ENCODE data around the gene ABCA2. TPM values are rescaled to one million over a fixed set of nuclear protein-coding genes. Genes with fewer than 3 reads are reported as not detected.
A peak's percentile ranks its signal among the peaks of the same experiment; 100 is the strongest.

ABCA2 gene
- total RNA-seq, 1 experiment from 2014 or later = 22.4 TPM

- no peak overlapping the region for H3K23ac ChIP-seq (ENCODE audit: insufficient read length, low read depth, low read length)
- H3K79me2 ChIP-seq (ENCODE audit: insufficient read depth, low read length) = no peaks in the 10 kb centered on the region
- H3K9me3 ChIP-seq (ENCODE audit: control insufficient read depth, low read depth, low read length) = no peaks in the 10 kb centered on the region
- H3K18ac ChIP-seq (ENCODE audit: insufficient read length, low read depth, low read length) = no peak overlapping the region
- no peak overlapping the region for H4K5ac ChIP-seq (ENCODE audit: insufficient read length, low read depth, low read length)
- no peaks in the 10 kb centered on the region for H4K20me1 ChIP-seq (ENCODE audit: control insufficient read depth, insufficient read depth, insufficient read length)
- H3K23me2 ChIP-seq (ENCODE audit: insufficient read length, low read depth, low read length, poor library complexity, severe bottlenecking) = peaks cover 9% of the 10 kb centered on the region
- H3K56ac ChIP-seq (ENCODE audit: insufficient read length, low read depth, low read length) = no peak overlapping the region
- no peak overlapping the region for H4K91ac ChIP-seq (ENCODE audit: insufficient read length, low read depth, low read length)
- no peak overlapping the region for H2BK120ac ChIP-seq (ENCODE audit: low read depth, low read length, poor library complexity, severe bottlenecking)
- no peak overlapping the region for H2AK5ac ChIP-seq (ENCODE audit: insufficient read length, low read length)
- H3K4ac ChIP-seq (ENCODE audit: low read depth, low read length) = no peak overlapping the region
- no peak overlapping the region for H2BK20ac ChIP-seq (ENCODE audit: low read depth, low read length, poor library complexity, severe bottlenecking)
- H3K14ac ChIP-seq (ENCODE audit: insufficient read depth, low read length) = no peak overlapping the region
- no peaks in the 10 kb centered on the region for H3K27me3 ChIP-seq (ENCODE audit: insufficient read depth, low read length)
- peak overlapping the region in 1 of 2 experiments; percentile 63; a peak in 2 of 5 replicates for H3K4me3 Mint-ChIP-seq
- no peak overlapping the region for H3K9ac ChIP-seq (ENCODE audit: extremely low read depth, insufficient read length, low read length)
- H3T11ph ChIP-seq (ENCODE audit: low read length) = no peak overlapping the region
- H2BK12ac ChIP-seq (ENCODE audit: insufficient read length, low read depth, low read length) = no peak overlapping the region
- no peak overlapping the region for H4K8ac ChIP-seq (replicated peaks; ENCODE audit: insufficient read length, low read depth, low read length)
- TF ChIP-seq, protein P1, sequence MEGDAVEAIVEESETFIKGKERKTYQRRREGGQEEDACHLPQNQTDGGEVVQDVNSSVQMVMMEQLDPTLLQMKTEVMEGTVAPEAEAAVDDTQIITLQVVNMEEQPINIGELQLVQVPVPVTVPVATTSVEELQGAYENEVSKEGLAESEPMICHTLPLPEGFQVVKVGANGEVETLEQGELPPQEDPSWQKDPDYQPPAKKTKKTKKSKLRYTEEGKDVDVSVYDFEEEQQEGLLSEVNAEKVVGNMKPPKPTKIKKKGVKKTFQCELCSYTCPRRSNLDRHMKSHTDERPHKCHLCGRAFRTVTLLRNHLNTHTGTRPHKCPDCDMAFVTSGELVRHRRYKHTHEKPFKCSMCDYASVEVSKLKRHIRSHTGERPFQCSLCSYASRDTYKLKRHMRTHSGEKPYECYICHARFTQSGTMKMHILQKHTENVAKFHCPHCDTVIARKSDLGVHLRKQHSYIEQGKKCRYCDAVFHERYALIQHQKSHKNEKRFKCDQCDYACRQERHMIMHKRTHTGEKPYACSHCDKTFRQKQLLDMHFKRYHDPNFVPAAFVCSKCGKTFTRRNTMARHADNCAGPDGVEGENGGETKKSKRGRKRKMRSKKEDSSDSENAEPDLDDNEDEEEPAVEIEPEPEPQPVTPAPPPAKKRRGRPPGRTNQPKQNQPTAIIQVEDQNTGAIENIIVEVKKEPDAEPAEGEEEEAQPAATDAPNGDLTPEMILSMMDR (conservative IDR thresholded peaks at IDR 0.05) = no peak
- H3K79me1 ChIP-seq (ENCODE audit: insufficient read depth, low read depth, low read length, poor library complexity, severe bottlenecking) = no peaks in the 10 kb centered on the region
- no peak overlapping the region for H2BK5ac ChIP-seq (ENCODE audit: insufficient read length, low read length)
- H3K27me3 Mint-ChIP-seq (ENCODE audit: low read depth) = peaks cover 6% of the 10 kb centered on the region
- no CpG with 5 or more reads among the region's 15 CpGs for WGBS (ENCODE audit: extremely low coverage, insufficient read length, low lambda C conversion rate)
- H3K27ac ChIP-seq (ENCODE audit: insufficient read length, low read depth, low read length) = no peak overlapping the region
- H2AFZ ChIP-seq (ENCODE audit: low read length) = no peak overlapping the region
- no peak overlapping the region for H2BK15ac ChIP-seq (ENCODE audit: low read depth, low read length)
- H3K36me3 Mint-ChIP-seq (ENCODE audit: insufficient read depth in 1 of 3, low read depth in 3 of 3) = no peaks in the 10 kb centered on the region
- no peaks in the 10 kb centered on the region for H3K9me3 Mint-ChIP-seq
- no peak for DNase-seq
- H3K4me2 ChIP-seq (ENCODE audit: insufficient read depth, insufficient read length, low read length) = no peak overlapping the region
- H3K4me1 Mint-ChIP-seq = peaks cover 2 to 9% of the 10 kb centered on the region in 2 experiments
- H3K4me1 ChIP-seq (ENCODE audit: insufficient read depth, low read length) = no peaks in the 10 kb centered on the region; the same call in 1 of the 2 replicates
- no peak overlapping the region for H3K27ac Mint-ChIP-seq
These were observed 53.1 kb downstream of the ABCA2 start for GRCh38 chr9:136974817-136975535.

Data from H9 (cell line).